GM19328 (cell line): ENCODE measurements around the gene FES.
"Not testable (repeated sequence)": the region's sequence is repeated elsewhere in the genome, so short reads cannot be mapped to it uniquely, and the experiment has no call there.

ENCODE experiments used
- ATAC-seq: cut with Tn5 transposase; IDR thresholded peaks from one replicate; pipeline ENCODE4 v1.9.1; 2021; ENCODE audit warnings: mild to moderate bottlenecking, moderate library complexity; ENCODE audit not compliant: unreplicated experiment

FES gene

DNA sequence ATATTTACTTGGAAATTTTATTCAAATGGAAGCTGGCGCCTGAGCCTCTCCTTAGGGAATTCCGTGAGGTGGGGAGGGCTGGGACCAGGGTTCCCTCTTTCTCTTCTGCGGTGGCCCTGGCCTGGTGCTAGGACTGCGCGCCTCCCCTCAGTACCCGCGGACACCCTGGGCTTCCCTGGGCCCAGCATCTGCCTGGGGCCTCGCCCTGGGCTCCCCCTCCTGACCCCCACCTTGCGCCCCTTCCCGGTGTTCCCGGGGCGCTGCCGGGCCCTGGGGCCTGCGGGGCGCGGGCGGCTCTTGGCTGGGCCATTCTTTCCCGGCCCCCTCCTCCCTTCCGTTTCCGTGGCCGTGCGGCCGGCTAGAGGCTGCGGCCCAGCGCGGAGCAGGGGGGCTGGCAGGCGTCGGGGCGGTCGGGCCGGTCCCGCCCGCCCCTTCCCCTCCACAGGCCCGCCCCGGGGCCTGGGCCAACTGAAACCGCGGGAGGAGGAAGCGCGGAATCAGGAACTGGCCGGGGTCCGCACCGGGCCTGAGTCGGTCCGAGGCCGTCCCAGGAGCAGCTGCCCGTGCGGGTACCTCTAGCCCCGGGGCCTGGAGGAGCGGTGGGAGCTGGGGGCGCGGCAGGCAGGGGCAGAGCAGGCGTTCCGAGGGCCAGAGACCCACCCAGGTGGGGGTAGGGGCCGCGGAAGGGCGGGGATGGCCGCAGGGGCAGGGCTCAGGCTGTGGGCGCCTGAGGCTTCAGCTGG is at the start of gene FES:
FES (plus strand) TSS at position 529 of the 743 bp plus-strand sequence. CDS start 542 bp downstream, outside the sequence.
- ATAC-seq: no peak

DNA sequence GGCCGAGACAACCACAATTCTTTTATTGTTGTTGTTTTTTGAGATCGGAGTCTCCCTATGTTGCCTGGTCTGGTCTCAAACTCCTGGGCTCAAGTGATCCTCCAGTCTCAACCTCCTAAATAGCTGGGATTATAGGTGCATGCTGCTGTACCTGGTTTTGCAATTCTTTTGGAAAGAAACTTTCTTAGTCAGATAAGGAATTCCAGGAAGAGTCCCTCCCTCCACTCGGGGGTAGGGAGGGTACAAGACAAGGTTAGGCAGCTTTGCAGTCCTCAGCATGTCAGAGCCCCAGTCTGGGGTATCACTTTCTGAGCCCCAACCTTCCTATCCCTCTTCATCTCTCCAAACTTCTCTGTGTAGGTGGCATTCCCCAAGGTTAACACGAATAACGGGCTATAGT is 49.7 kb upstream of the FES start:
- ATAC-seq: no peak

DNA sequence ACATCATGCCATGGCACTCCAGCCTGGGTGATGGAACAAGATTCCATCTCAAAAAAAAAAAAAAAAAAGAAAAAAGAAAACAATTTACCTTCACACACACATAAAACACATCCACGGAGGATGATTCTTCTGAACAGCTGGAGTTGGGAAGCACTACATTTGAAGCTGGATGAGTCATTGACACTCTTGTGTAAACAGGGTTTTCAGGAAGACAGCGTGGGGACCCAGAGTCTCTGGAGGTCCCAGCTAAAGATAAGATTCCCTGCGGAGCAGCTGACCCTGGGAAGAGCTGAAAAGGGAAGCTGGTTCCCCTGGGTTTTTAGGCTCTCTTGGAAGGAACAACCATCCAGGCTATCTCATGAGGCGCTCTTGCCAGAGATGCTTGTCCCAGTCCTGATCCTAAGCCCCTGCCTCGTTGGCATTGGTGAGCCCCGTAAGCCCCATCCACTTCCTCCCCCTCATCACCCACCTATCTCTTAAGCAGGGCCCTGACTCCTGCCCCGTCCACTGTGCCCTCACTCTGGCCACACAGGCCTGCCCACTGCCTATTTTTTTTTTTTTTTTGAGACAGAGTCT is 47.9 kb upstream of the FES start:
- no peak for ATAC-seq

DNA sequence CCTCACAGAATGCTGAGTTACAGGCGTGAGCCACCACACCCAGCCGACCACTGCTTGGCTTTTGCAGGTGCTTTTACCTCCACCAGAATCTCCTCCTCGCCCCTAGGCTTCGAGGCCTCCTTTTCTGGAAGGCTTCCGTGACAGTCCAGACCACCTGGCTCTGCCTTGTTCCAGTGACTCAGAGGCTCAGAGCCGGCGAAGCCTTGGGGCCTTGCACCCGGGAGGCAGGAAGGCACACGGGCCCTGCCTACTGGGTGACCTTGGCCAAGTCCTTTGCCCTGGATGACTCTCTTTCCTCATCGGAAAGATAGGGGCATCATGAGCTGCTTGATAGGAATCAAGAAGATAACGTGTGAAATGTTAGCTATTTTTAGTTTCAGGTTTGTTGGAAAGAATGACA is 47.2 kb upstream of the FES start:
- ATAC-seq: no peak

DNA sequence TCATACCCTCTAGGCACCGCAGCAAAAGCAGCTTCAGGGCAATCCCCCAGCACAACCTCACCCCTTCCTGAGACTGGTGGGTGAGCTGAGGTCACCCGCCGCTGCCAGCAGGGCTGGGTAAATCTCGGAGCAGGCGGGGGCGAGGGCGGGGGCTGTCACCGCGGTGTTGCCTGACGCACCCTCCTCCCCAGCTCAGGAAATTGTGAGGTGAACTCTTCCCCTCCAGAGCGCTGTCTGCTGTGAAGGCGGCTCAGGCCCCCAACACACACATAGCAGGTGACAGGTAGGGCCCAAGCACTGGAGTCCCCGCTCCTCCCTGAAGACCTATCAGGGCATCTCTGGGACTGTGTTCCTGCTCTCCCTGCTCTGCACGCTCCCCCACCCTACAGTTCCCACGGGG is 46.2 kb upstream of the FES start:
- no peak for ATAC-seq

DNA sequence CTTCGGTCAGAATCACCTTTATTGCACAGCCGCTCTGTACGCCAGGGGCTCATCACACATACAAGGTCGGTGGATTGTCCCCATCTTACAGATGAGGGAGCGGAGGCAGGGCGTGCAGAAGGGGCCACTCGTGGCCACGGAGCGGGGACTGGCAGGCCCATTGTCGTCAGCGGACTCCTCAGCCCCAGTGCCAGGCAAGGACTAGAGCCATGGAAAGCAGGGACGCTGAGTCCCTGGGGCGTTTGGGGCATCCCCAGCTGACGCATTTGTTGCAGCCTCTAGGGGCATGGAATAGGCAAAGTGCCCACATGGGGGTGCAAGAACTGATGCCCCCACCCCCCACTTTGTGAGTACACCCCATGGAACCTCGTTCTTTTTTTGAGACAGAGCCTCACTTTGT is 45.8 kb upstream of the FES start:
- no peak for ATAC-seq

DNA sequence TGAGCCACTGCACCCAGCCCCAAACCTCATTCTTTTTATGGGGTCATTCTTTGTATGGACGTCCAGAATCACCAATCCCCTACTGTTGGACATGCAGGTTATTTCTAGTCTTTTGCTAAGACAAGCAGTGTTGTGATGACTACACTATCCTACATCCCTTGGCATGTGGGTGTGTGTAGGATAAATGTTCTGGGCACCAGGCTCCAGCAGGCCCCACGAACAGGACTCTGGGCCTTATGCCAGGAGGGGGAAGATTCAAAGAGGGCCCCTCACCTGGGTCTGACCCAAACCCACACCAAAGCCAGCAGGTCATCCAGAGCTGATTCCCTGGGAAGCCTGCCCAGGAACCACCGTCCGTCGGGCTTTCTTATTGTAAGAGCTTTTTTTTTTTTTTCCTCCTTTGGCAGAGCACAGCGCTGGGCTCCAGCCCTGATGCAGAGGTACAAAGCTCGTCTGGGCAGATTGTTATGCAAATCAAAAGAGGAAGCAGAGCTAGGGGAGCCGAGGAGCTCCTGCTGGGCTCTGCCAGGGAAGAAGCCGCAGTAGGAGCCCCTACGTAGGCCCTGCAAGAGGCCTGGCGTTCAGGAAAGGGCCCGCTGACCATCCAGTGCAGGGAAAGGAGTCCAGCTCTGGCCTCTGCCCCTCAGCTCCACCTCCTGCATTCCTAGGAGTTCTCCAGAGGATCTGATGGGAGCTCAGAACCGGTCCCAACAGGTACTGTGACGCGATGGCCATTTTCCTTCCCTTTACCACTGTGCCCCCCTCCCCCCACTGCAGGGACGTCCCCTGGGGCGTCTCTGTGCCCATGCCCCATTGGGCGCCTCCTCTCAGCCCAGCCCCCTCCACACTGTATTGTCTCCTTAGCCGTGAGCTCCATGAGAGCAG is 44.9 kb upstream of the FES start:
- ATAC-seq: no peak

DNA sequence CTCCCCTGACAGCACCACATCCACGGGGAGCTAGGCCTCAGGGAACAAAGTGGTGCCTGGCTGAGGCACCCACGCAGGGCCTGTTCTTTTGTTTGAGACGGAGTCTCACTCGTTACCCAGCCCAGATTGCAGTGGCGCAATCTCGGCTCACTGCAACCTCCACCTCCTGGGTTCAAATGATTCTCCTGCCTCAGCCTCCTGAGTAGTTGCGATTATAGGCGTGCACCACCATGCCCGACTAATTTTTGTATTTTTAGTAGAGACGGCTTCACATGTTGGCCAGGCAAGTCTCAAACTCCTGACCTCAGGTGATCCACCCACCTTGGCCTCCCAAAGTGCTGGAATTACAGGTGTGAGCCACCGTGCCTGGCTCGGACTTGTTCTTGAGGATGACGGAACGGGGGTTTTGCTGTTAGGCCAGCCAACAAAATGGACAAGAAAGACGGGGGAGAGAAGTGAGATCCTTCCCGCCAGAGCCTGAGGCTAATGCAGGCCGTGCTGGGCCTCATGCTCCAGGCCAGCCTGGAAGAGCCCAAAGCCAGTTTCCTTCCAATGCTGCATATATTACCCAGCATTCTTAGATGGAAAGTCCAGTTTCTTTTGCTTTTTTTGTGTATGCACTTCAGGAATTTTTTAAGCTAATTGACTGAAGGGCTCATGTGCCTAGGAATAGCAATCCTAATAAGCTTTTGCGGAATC is 44.0 kb upstream of the FES start:
- no peak for ATAC-seq

DNA sequence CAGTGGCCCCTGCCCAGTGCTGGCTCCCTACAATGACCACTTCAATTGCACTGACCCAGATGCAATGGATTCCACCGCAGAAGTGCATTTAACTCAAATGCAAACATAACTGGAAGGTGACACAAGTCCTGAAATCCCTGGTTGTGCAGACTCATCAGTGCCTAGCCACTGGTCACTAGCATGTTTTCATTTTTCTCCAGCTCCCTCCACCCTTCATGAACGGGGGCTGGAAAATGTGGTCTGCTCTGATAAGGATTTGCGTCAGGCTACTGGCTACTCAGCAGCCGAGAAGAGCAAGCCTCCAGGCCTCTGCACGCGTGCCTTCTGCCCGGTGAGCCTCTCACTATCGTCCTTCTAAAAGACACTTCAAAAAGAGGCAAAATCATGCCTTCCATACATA is 43.4 kb upstream of the FES start:
- ATAC-seq: no peak

DNA sequence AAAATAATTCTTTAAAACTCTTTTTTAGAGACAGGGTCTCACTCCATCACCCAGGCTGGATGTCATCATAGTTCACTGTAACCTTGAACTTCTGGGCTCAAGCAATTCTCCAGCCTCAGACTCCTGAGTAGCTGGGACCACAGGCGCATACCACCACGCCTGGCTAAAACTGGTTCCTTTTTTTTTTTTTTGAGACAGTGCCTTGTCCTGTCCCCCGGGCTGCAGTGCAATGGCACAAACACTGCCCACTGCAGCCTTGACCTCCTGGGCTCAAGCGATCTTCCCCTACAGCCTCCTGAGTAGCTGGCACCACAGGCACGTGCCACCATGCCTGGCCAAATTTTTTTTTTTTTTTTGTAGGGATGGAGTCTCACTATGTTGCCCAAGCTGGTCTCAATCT is 39.6 kb upstream of the FES start:
- ATAC-seq: no peak

DNA sequence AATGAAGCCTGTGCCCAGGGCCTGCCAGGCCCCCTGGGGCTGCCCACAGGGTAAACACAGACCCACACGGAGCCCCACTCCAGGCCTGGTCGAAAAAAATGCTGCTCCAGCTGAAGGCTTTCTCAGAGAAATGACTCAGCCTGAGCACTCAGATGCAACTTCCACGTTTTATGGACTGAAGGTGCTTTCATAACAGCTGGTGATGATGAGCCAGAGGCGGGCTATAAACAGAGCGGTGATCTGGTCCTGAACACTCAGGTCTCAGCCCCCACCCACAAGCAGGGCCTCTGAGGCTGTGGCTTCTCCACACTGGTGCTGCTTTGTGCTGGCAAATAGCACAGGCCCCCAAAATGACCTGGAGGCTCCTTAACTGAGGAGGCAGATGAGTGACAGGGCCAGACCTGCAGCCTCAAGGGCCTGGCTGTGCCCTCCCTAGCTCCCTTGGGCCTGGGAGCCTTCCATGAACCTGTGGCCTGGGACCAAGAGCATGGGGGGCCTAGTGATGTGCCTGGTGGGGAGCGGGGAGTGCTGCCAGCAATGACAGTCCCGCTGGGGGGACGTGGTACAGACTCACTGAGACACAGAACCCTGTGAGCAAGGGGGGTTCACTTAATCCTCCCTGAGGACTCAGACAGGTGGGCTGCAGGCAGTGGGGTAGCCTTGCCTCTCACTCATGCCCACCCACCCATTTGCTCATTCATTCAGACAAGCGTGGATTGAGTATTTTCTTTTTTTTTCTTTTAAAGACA is 38.9 kb upstream of the FES start:
- no peak for ATAC-seq

DNA sequence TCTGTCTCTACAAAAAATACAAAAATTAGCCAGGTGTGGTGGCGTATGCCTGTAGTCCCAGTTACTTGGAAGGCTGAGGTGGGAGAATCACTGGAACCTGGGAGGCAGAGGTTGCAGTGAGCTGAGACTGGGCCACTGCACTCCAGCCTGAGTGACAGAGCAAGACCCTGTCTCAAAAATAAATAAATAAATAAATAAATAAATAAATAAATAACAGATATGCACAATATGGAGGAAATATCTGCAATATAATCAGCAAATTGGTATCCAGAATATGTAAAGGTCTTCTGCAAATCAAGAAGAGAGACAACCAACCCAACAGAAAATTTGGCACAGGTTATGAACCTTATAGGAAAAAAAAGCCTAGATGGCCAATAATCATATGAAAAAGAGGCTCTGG is 34.9 kb upstream of the FES start:
- not testable (repeated sequence) for ATAC-seq

DNA sequence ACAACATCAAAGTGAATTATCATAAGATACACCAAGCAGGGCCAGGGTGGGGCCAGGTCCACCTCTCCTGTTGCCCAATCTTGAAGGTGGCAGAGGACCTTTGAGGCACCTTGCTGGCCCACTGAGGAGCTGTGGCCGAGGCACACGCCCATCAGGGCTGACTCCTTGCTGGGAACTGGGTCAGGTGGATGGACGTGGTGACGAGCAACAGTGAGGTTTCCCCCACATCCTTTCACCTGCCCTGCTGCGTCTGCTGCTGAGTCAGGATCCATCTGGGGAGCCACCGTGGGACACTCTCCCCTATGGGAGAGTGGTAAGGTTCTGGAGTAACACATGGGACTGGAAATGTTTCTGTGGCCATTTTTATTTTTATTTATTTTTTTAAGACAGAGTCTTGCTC is 33.2 kb upstream of the FES start:
- no peak for ATAC-seq

DNA sequence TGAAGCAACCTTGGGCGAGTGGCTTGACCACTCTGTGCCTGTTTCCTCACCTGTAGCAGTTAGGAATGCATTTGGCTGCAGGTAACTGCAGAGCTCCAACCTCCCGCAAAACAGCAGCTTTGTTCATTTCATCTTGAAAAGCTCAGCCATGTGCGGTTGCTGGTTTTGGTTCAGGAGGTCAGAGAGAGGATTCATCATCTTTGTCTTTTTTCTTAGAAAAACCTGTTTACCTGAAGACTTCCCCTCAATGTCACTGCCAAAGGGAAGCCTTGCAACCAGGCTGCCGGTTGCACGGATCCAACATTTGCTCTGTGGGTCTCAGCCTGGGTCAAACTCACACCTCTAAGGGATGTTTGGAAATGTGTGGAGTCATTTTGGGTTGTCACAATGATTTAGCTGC is 32.4 kb upstream of the FES start:
- no peak for ATAC-seq

DNA sequence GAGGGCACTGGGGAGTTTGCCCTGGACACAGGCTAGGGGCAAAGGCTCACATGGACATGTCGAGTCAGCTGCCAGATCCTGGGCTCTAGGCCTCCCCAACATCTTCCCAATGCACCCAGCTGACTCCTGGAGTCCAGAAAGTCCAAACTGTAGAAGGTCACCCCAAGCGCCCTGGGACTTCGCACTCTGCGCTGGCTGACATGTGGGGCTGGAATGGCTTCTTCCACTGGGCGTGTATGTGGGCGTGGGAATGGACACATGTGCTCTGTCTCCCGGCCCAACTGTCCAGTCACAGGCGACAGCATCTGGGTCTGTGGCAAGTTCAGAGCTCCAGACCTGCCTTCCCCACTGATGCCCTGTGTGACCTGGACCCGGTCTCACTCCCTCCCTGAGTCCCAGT is 29.2 kb upstream of the FES start:
- no peak for ATAC-seq

DNA sequence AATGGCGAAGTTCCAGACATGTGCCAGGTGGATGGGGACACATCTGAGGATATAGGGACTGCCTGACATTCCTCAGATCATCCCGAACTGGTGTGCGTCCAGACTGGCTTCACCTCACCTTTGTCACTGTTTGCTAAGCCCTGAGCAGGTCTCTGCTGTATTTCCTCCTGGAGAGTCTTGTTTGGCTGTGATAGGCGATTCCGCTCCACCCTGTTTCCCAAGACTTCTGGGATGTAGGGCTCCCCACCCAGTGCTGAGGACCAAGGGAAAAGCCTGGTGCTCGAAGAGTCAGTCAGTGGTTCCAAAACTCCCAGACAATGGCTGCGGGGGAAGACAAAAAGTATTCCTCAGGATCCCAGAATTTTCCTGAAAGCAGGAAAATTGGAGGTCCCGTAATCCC is 27.0 kb upstream of the FES start:
- ATAC-seq: no peak

DNA sequence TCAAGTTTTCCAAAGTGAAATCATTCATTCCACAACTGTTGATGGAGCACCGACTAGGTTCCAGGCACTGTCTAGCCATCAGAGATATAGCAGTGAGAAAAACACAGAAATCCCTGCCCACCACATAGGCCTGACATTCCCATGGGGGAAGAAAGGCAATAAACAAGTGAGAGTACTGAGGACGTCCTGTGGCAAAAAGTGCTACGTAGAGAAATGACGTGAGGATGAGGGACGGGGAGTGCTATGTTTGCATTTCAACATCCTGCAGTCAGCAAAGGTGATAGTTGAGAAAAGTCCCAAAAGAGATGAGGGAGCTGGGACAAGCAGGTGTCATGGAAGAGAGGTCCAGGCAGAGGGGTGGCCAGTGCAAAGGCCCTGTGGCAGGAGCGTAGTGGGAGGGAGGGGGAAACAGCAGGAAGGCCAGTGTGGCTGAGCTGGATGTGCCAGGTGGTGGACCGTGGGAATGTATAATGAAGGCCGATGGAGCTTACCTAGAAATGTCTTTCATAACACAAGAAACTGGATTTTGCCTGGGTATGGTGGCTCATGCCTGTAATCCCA is 26.3 kb upstream of the FES start:
- ATAC-seq: no peak

DNA sequence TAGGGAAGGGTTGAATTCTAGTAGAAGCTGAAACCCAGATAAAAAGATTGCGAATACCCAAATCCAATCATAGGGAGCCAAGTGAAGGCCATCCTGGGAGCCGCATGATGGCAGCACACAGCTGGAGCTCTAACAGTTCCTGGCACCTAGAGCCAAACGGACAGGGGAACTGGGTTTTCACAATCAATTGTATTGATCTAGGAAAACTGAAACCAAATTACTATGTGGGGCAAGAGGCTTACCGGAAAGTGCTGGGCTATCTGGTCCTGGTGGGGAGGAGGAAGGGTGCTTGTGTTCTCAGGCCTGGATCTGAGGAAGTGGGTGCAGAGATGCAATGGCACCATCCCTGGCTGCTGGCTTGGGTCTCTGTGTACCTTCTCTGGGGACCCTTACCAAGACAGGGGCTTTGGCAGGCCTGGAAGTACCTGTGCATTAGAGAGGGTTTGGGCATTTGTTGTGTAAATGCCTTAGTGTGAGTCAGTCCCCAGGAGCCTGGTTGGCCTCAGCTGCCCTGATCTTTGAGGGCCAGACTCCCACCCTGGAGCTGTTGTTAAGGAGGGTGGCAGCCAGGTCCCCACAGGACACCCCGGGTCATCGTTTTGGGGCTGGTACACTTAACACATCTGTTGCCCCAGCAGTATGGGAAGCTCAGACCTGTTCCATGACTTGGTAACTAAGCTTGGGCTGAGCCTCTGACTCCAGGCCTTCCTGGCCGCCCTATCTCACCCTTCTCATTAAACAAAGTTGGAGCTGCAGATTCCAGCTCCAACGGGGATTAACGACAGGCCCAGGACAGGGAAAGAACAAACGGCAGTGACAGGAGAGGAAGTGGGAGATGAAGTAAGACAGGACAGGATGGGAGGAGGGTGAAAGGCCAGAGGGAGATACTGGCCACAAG is 24.8 kb upstream of the FES start:
- no peak for ATAC-seq

DNA sequence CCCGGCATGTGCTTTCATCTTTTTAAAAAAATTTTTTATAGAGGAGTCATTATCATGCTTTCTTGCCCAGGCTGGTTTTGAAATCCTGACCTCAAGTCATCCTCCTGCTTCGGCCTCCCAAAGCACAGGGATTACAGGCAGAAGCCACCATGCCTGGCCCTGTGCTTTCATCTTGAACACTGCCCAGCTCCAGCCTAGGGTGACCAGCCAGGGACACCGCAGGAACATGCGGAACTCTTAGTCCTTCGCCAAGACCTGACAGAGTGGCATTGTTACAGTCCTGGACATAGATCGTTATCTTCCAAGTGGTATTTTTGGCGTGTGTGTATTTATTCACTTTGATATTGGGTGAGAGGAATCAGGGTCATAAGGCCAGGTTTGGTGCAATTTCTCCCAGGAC is 23.9 kb upstream of the FES start:
- ATAC-seq: no peak
